IMR-90 (cell line): ENCODE results near the gene HK3. TPM values are rescaled to one million over a fixed set of nuclear protein-coding genes. Genes with fewer than 3 reads are reported as not detected.

Experiments used
- ATAC-seq: fragments of 200-7000 bp; cut with Tn5 transposase; 2 replicates; pipeline ENCODE4 v1.9.1; 2020; ENCODE audit warnings: low read depth, mild to moderate bottlenecking, moderate library complexity
- BruUV-seq: library from RNA; stranded (reverse); fragments of 400-500 nt; replicated peaks from 2 replicates; lab custom pipeline; 2021; lab: Mats Ljungman, UMichigan
- CTCF ChIA-PET: fragments of 300-600 bp; formaldehyde crosslinking; extraction: SDS; loops from one replicate; lab custom pipeline; 2021; ENCODE audit warnings: antibody characterized with exemption; lab: Yijun Ruan, JAX
- POLR2A ChIA-PET: fragments of 300-600 bp; sonication (Branson Sonifier 250); formaldehyde crosslinking; loops from one replicate; lab custom pipeline; 2022; ENCODE audit warnings: antibody characterized with exemption; ENCODE audit not compliant: unreplicated experiment; lab: Charles Lee
- DNase-seq: peaks from one replicate; pipeline ENCODE4 v3.0.0; 2013
- H2AFZ ChIP-seq: replicated peaks from 2 replicates; pipeline ENCODE3; 2013; ENCODE audit warnings: low read length, mild to moderate bottlenecking; ENCODE audit not compliant: poor library complexity
- H2AK5ac ChIP-seq: 2 replicates; pipeline ENCODE4 v1.6.1; 2013; ENCODE audit warnings: low read depth, low read length, inconsistent platforms
- H2AK9ac ChIP-seq: replicated peaks from 2 replicates; pipeline ENCODE3; 2013; ENCODE audit warnings: mild to moderate bottlenecking, low read depth, low read length, moderate library complexity; ENCODE audit not compliant: poor library complexity
- H2BK120ac ChIP-seq: 2 replicates; pipeline ENCODE4 v1.6.1; 2013; ENCODE audit warnings: low read depth, low read length, inconsistent platforms
- H2BK15ac ChIP-seq: 3 replicates; pipeline ENCODE4 v1.6.1; 2013; ENCODE audit warnings: low read depth, low read length, inconsistent platforms
- H2BK20ac ChIP-seq: 2 replicates; pipeline ENCODE4 v1.6.1; 2013; ENCODE audit warnings: low read depth, mild to moderate bottlenecking, inconsistent platforms, low read length, moderate library complexity
- H2BK5ac ChIP-seq: 2 replicates; pipeline ENCODE4 v1.6.1; 2013; ENCODE audit warnings: mild to moderate bottlenecking, low read depth, low read length, inconsistent platforms; ENCODE audit not compliant: poor library complexity, severe bottlenecking
- H3K14ac ChIP-seq: replicated peaks from 2 replicates; pipeline ENCODE4 v1.6.1; 2013; ENCODE audit warnings: low read depth, low read length, inconsistent platforms
- H3K18ac ChIP-seq: 2 replicates; pipeline ENCODE4 v1.6.1; 2013; ENCODE audit warnings: low read depth, low read length, control low read depth
- H3K23ac ChIP-seq: 2 replicates; pipeline ENCODE4 v1.6.1; 2013; ENCODE audit warnings: low read depth, low read length, inconsistent platforms
- H3K27ac ChIP-seq: 2 replicates; pipeline ENCODE4 v1.5.1; 2013; ENCODE audit warnings: mild to moderate bottlenecking, control low read depth, low read length; ENCODE audit not compliant: insufficient read depth
- H3K27me3 ChIP-seq: 2 replicates; pipeline ENCODE4 v1.6.1; 2013; ENCODE audit warnings: low read length; ENCODE audit not compliant: control insufficient read depth, insufficient read depth
- H3K36me3 ChIP-seq: 2 replicates; pipeline ENCODE4 v1.6.1; 2013; ENCODE audit warnings: low read length, mixed read lengths; ENCODE audit not compliant: control insufficient read depth, insufficient read depth
- H3K4ac ChIP-seq: 2 replicates; pipeline ENCODE4 v1.6.1; 2013; ENCODE audit warnings: low read depth, low read length, inconsistent platforms
- H3K4me1 ChIP-seq: 2 replicates; pipeline ENCODE4 v1.6.1; 2013; ENCODE audit warnings: low read length, mixed read lengths; ENCODE audit not compliant: control insufficient read depth, insufficient read depth
- H3K4me2 ChIP-seq: 2 replicates; pipeline ENCODE4 v1.6.1; 2013; ENCODE audit warnings: low read depth, mild to moderate bottlenecking, control low read depth, low read length, moderate library complexity
- H3K4me3 ChIP-seq: 2 replicates; pipeline ENCODE4 v1.5.1; 2013; ENCODE audit warnings: low read depth, mild to moderate bottlenecking, control low read depth, low read length, moderate library complexity; ENCODE audit not compliant: insufficient read depth
- H3K56ac ChIP-seq: 2 replicates; pipeline ENCODE4 v1.6.1; 2013; ENCODE audit warnings: low read length, inconsistent platforms; ENCODE audit not compliant: insufficient read depth; ENCODE audit errors: extremely low read depth
- H3K79me1 ChIP-seq, 2 experiments: 2 replicates each; pipeline ENCODE4 v1.6.1; 2013; ENCODE audit warnings: low read length in 2 of 2, inconsistent platforms in 1 of 2, low read depth in 1 of 2
- H3K9ac ChIP-seq: 2 replicates; pipeline ENCODE4 v1.6.1; 2013; ENCODE audit warnings: low read depth, low read length, control low read depth
- H3K9me1 ChIP-seq: 2 replicates; pipeline ENCODE4 v1.6.1; 2013; ENCODE audit warnings: low read length, inconsistent platforms; ENCODE audit not compliant: insufficient read depth
- H3K9me3 ChIP-seq: 2 replicates; pipeline ENCODE4 v1.6.1; 2013; ENCODE audit warnings: low read length; ENCODE audit not compliant: control insufficient read depth, insufficient read depth
- H4K20me1 ChIP-seq: 2 replicates; pipeline ENCODE4 v1.6.1; 2013; ENCODE audit warnings: low read length, inconsistent platforms; ENCODE audit not compliant: insufficient read depth
- H4K5ac ChIP-seq: 2 replicates; pipeline ENCODE4 v1.6.1; 2013; ENCODE audit warnings: mild to moderate bottlenecking, low read depth, low read length, control low read depth
- H4K8ac ChIP-seq, 2 experiments: 2 replicates each; pipeline ENCODE4 v1.6.1; 2013; ENCODE audit warnings: low read depth in 2 of 2, low read length in 2 of 2, control low read depth in 1 of 2, inconsistent platforms in 1 of 2
- H4K91ac ChIP-seq: 2 replicates; pipeline ENCODE4 v1.6.1; 2013; ENCODE audit warnings: low read depth, low read length, inconsistent platforms; ENCODE audit not compliant: insufficient read depth
- BHLHE40 ChIP-seq: fragments of 150-350 bp; IDR thresholded peaks from 2 replicates; pipeline ENCODE4 v1.6.1; 2016; ENCODE audit warnings: mild to moderate bottlenecking, low read depth, low read length
- CEBPB ChIP-seq: IDR thresholded peaks from 2 replicates; pipeline ENCODE4 v1.6.1; 2012; ENCODE audit warnings: low read depth, low read length, improper control_type of control experiment
- CHD1 ChIP-seq: IDR thresholded peaks from 2 replicates; pipeline ENCODE4 v1.6.1; 2012; ENCODE audit warnings: low read depth, low read length, improper control_type of control experiment
- CTCF ChIP-seq: conservative IDR thresholded peaks from 2 replicates; pipeline ENCODE4 v1.5.1; 2012; ENCODE audit warnings: mild to moderate bottlenecking, low read depth, low read length, improper control_type of control experiment
- FOS ChIP-seq: fragments of 150-350 bp; IDR thresholded peaks from 2 replicates; pipeline ENCODE4 v1.6.1; 2016; ENCODE audit warnings: low read depth, low read length
- MAFK ChIP-seq: IDR thresholded peaks from 2 replicates; pipeline ENCODE4 v1.6.1; 2012; ENCODE audit warnings: low read depth, low read length, improper control_type of control experiment
- MAZ ChIP-seq: IDR thresholded peaks from 2 replicates; pipeline ENCODE4 v1.6.1; 2012; ENCODE audit warnings: low read depth, mild to moderate bottlenecking, low read length, improper control_type of control experiment, moderate library complexity, borderline replicate concordance
- MXI1 ChIP-seq: IDR thresholded peaks from 2 replicates; pipeline ENCODE4 v1.6.1; 2012; ENCODE audit warnings: low read depth, mild to moderate bottlenecking, low read length, moderate library complexity, borderline replicate concordance
- NFE2L2 ChIP-seq: fragments of 150-350 bp; IDR thresholded peaks from 2 replicates; pipeline ENCODE4 v1.6.1; 2016; ENCODE audit warnings: low read depth, mild to moderate bottlenecking, low read length
- POLR2A ChIP-seq: IDR thresholded peaks from 2 replicates; pipeline ENCODE4 v1.6.1; 2012; ENCODE audit warnings: mild to moderate bottlenecking, low read depth, low read length
- RAD21 ChIP-seq: IDR thresholded peaks from 2 replicates; pipeline ENCODE4 v1.6.1; 2012; ENCODE audit warnings: low read length, improper control_type of control experiment
- RCOR1 ChIP-seq: IDR thresholded peaks from 2 replicates; pipeline ENCODE4 v1.6.1; 2012; ENCODE audit warnings: mild to moderate bottlenecking, low read length, improper control_type of control experiment; ENCODE audit not compliant: insufficient replicate concordance
- SMC3 ChIP-seq: fragments of 150-350 bp; IDR thresholded peaks from 2 replicates; pipeline ENCODE4 v1.6.1; 2016; ENCODE audit warnings: low read depth, mild to moderate bottlenecking, antibody characterized with exemption, low read length, moderate library complexity
- WGBS, 2 experiments: methylation state at CpG; one replicate each; pipeline versions ENCODE4 v1.1.5 to v1.1.7; 2013; ENCODE audit warnings: missing lambda C conversion rate in 2 of 2; ENCODE audit not compliant: insufficient read length in 1 of 2; ENCODE audit errors: extremely low coverage in 2 of 2; 5-methylcytosine and 5-hydroxymethylcytosine counted together
- dilution Hi-C: fragments of 300-500 bp; cut with HindIII; formaldehyde crosslinking; loops from one replicate; pipeline ENCODE4 v1.14.3; 2018; ENCODE audit warnings: low sequenced_read_pairs; ENCODE audit not compliant: unreplicated experiment
- in situ Hi-C: fragments of 300-500 bp; cut with MboI; formaldehyde crosslinking; loops from 3 replicates; pipeline ENCODE4 v1.14.3; 2019; ENCODE audit warnings: low sequenced_read_pairs, inconsistent platforms, mixed read lengths
- intact Hi-C: fragments of 100-400 bp; cut with micrococcal nuclease; formaldehyde crosslinking; loops from 2 replicates; pipeline ENCODE4 v1.10.0; 2022
- polyA plus RNA-seq, 3 experiments: library from polyadenylated mRNA; depleted of rRNA; stranded (reverse); fragments of >200 nt; gene quantifications; 2 replicates each; pipeline ENCODE4 v1.2.3, GENCODE V29; 2012; ENCODE audit warnings: low replicate concordance in 1 of 3
- total RNA-seq: library from RNA; depleted of rRNA; stranded (reverse); fragments of >200 nt; gene quantifications from 2 replicates; pipeline ENCODE4 v1.2.3, GENCODE V29; 2012
- TF ChIP-seq, protein P1 (sequence below): fragments of 150-350 bp; IDR thresholded peaks from 2 replicates; pipeline ENCODE4 v1.6.1; 2016; ENCODE audit warnings: low read depth, mild to moderate bottlenecking, low read length, moderate library complexity, borderline replicate concordance
- TF ChIP-seq, protein P2 (sequence below): fragments of 150-350 bp; IDR thresholded peaks from 2 replicates; pipeline ENCODE4 v1.6.1; 2017; ENCODE audit warnings: mild to moderate bottlenecking, antibody characterized with exemption, low read length, low read depth

HK3 gene
- total and polyA plus RNA-seq, 2 of the 4 experiments (the other 2 are of a cell fraction) = not detected

DNA sequence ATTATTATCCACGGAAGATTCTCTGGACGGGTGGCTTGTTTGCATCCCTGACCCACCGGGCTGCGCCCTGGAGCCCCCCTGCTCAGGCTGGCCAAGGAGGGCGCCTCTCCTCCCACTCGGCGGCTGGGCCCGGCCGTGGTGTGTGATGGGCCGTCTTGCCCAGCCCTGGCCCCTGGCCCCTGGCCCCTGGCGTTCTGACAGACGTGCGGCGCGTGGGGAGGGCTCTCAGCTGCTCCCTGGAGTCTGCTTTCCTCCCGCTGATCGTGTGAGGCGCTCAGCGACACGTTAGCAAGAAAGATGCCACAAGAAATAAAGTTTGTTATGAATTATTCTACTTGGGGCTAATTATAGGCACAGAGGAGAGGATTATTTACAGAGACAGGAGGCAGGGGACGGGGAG lies 55.5 kb downstream of the HK3 start:
- in situ Hi-C loops = no loop called here
- H3K36me3 ChIP-seq = no peaks in the 10 kb centered on the region
- H3K23ac ChIP-seq = no peak overlapping the region
- POLR2A ChIA-PET = no interaction called here
- H3K4ac ChIP-seq = no peak overlapping the region
- no peak overlapping the region for H3K27ac ChIP-seq
- ATAC-seq = no peak
- no peak for TF ChIP-seq FOS
- no peak for TF ChIP-seq MXI1
- no peak for TF ChIP-seq CEBPB
- TF ChIP-seq MAZ = no peak
- no peak for TF ChIP-seq MAFK
- TF ChIP-seq BHLHE40 = no peak
- no peak for TF ChIP-seq NFE2L2
- no peak for TF ChIP-seq CHD1
- TF ChIP-seq SMC3 = no peak
- no peak for TF ChIP-seq RAD21
- TF ChIP-seq, protein P1, sequence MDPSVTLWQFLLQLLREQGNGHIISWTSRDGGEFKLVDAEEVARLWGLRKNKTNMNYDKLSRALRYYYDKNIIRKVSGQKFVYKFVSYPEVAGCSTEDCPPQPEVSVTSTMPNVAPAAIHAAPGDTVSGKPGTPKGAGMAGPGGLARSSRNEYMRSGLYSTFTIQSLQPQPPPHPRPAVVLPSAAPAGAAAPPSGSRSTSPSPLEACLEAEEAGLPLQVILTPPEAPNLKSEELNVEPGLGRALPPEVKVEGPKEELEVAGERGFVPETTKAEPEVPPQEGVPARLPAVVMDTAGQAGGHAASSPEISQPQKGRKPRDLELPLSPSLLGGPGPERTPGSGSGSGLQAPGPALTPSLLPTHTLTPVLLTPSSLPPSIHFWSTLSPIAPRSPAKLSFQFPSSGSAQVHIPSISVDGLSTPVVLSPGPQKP = no peak
- TF ChIP-seq RCOR1 = no peak
- TF ChIP-seq CTCF = no peak
- no peak for TF ChIP-seq POLR2A
- TF ChIP-seq, protein P2, sequence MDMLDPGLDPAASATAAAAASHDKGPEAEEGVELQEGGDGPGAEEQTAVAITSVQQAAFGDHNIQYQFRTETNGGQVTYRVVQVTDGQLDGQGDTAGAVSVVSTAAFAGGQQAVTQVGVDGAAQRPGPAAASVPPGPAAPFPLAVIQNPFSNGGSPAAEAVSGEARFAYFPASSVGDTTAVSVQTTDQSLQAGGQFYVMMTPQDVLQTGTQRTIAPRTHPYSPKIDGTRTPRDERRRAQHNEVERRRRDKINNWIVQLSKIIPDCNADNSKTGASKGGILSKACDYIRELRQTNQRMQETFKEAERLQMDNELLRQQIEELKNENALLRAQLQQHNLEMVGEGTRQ = no peak
- BruUV-seq = no TSS peak
- no peak overlapping the region for H3K14ac ChIP-seq
- H3K4me2 ChIP-seq = no peak overlapping the region
- no peak overlapping the region for H3K9ac ChIP-seq
- H2AK5ac ChIP-seq = no peak overlapping the region
- no peaks in the 10 kb centered on the region for H3K79me1 ChIP-seq
- dilution Hi-C loops = no loop called here
- no peak overlapping the region for H4K5ac ChIP-seq
- no peak for DNase-seq
- H3K4me3 ChIP-seq = no peak overlapping the region
- peaks cover 43% of the 10 kb centered on the region for H3K27me3 ChIP-seq
- CTCF ChIA-PET = no interaction called here
- H4K20me1 ChIP-seq = 0 out of 2 replicates have a peak, but pooled peaks cover 3% of the 10 kb centered on the region
- no peaks in the 10 kb centered on the region; the same call in 1 of the 2 replicates for H3K4me1 ChIP-seq
- no peak overlapping the region for H2BK15ac ChIP-seq
- intact Hi-C loops = no loop called here
- no peak overlapping the region for H3K56ac ChIP-seq
- H2BK120ac ChIP-seq = no peak overlapping the region
- no peak overlapping the region for H4K91ac ChIP-seq
- no peak overlapping the region for H2BK5ac ChIP-seq
- no peak overlapping the region for H2AFZ ChIP-seq
- no peak overlapping the region for H3K18ac ChIP-seq
- WGBS, 2 experiments = 0% methylated on average over 1 of the region's 21 CpGs; no CpG with 5 or more reads in 1 of the 2 experiments
- H2AK9ac ChIP-seq = no peak overlapping the region
- H2BK20ac ChIP-seq = no peak overlapping the region
- no peaks in the 10 kb centered on the region for H3K9me3 ChIP-seq
- H3K9me1 ChIP-seq = no peaks in the 10 kb centered on the region
- no peak overlapping the region for H4K8ac ChIP-seq
